Esophagus muscularis mucosa (tissue), 3 donors: ENCODE results near the gene SPEG.

Experiments used
- POLR2A ChIP-seq: fragments of 450-650 bp; IDR thresholded peaks from one replicate; pipeline ENCODE4 v1.6.1; 2017; ENCODE audit warnings: antibody characterized with exemption, moderate library complexity, mild to moderate bottlenecking, low read depth
- TF ChIP-seq, protein P1 (sequence below), 3 experiments: fragments of 200-600 bp in 2 of 3; fragments of 450-650 bp in 1 of 3; sonication (generic) in 2 of 3; IDR thresholded peaks; one replicate each; pipeline ENCODE4 v1.5.1; 2017 to 2019; ENCODE audit warnings: antibody characterized with exemption in 3 of 3, mild to moderate bottlenecking in 2 of 3, moderate library complexity in 1 of 3

DNA sequence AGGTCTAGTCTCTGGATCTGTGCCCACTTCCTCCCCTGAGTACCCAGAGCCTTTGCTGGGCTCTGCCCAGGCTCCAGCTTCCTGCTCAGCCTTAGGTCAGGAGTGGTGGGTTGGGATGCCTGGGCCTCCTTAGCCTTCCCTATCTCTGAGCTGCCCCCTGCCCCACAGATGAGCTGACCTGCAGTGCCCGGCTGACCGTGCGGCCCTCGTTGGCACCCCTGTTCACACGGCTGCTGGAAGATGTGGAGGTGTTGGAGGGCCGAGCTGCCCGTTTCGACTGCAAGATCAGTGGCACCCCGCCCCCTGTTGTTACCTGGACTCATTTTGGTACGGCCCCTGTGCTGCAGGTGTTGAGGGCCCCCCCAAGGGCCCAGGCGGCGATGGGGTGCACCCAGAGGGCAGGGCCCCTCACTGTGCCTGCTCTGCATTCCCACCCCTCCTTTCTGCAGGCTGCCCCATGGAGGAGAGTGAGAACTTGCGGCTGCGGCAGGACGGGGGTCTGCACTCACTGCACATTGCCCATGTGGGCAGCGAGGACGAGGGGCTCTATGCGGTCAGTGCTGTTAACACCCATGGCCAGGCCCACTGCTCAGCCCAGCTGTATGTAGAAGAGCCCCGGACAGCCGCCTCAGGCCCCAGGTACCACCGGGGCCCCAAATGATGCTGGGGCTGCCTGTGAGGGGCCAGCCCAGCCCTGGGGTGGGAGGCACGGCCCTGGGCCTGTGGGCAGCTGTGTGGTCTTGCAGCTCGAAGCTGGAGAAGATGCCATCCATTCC, 34.0 kb downstream of the SPEG start:
- TF ChIP-seq, protein P1, sequence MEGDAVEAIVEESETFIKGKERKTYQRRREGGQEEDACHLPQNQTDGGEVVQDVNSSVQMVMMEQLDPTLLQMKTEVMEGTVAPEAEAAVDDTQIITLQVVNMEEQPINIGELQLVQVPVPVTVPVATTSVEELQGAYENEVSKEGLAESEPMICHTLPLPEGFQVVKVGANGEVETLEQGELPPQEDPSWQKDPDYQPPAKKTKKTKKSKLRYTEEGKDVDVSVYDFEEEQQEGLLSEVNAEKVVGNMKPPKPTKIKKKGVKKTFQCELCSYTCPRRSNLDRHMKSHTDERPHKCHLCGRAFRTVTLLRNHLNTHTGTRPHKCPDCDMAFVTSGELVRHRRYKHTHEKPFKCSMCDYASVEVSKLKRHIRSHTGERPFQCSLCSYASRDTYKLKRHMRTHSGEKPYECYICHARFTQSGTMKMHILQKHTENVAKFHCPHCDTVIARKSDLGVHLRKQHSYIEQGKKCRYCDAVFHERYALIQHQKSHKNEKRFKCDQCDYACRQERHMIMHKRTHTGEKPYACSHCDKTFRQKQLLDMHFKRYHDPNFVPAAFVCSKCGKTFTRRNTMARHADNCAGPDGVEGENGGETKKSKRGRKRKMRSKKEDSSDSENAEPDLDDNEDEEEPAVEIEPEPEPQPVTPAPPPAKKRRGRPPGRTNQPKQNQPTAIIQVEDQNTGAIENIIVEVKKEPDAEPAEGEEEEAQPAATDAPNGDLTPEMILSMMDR (IDR thresholded peaks at IDR 0.05), result no peak
- no peak for TF ChIP-seq POLR2A
